IMR-90 (cell line): ENCODE measurements around the gene TPMT. TPM values are rescaled to one million over a fixed set of nuclear protein-coding genes. Genes with fewer than 3 reads are reported as not detected.

Experiments
- ATAC-seq: fragments of 200-7000 bp; cut with Tn5 transposase; 2 replicates; pipeline ENCODE4 v1.9.1; 2020; ENCODE audit warnings: low read depth, mild to moderate bottlenecking, moderate library complexity
- BruUV-seq: library from RNA; stranded (reverse); fragments of 400-500 nt; replicated peaks from 2 replicates; lab custom pipeline; 2021; lab: Mats Ljungman, UMichigan
- CTCF ChIA-PET: fragments of 300-600 bp; formaldehyde crosslinking; extraction: SDS; loops from one replicate; lab custom pipeline; 2021; ENCODE audit warnings: antibody characterized with exemption; lab: Yijun Ruan, JAX
- POLR2A ChIA-PET: fragments of 300-600 bp; sonication (Branson Sonifier 250); formaldehyde crosslinking; loops from one replicate; lab custom pipeline; 2022; ENCODE audit warnings: antibody characterized with exemption; ENCODE audit not compliant: unreplicated experiment; lab: Charles Lee
- DNase-seq: peaks from one replicate; pipeline ENCODE4 v3.0.0; 2013
- H2AFZ ChIP-seq: replicated peaks from 2 replicates; pipeline ENCODE3; 2013; ENCODE audit warnings: low read length, mild to moderate bottlenecking; ENCODE audit not compliant: poor library complexity
- H2AK5ac ChIP-seq: 2 replicates; pipeline ENCODE4 v1.6.1; 2013; ENCODE audit warnings: low read depth, low read length, inconsistent platforms
- H2AK9ac ChIP-seq: replicated peaks from 2 replicates; pipeline ENCODE3; 2013; ENCODE audit warnings: mild to moderate bottlenecking, low read depth, low read length, moderate library complexity; ENCODE audit not compliant: poor library complexity
- H2BK120ac ChIP-seq: 2 replicates; pipeline ENCODE4 v1.6.1; 2013; ENCODE audit warnings: low read depth, low read length, inconsistent platforms
- H2BK15ac ChIP-seq: 3 replicates; pipeline ENCODE4 v1.6.1; 2013; ENCODE audit warnings: low read depth, low read length, inconsistent platforms
- H2BK20ac ChIP-seq: 2 replicates; pipeline ENCODE4 v1.6.1; 2013; ENCODE audit warnings: low read depth, mild to moderate bottlenecking, inconsistent platforms, low read length, moderate library complexity
- H2BK5ac ChIP-seq: 2 replicates; pipeline ENCODE4 v1.6.1; 2013; ENCODE audit warnings: mild to moderate bottlenecking, low read depth, low read length, inconsistent platforms; ENCODE audit not compliant: poor library complexity, severe bottlenecking
- H3K14ac ChIP-seq: replicated peaks from 2 replicates; pipeline ENCODE4 v1.6.1; 2013; ENCODE audit warnings: low read depth, low read length, inconsistent platforms
- H3K18ac ChIP-seq: 2 replicates; pipeline ENCODE4 v1.6.1; 2013; ENCODE audit warnings: low read depth, low read length, control low read depth
- H3K23ac ChIP-seq: 2 replicates; pipeline ENCODE4 v1.6.1; 2013; ENCODE audit warnings: low read depth, low read length, inconsistent platforms
- H3K27ac ChIP-seq: 2 replicates; pipeline ENCODE4 v1.5.1; 2013; ENCODE audit warnings: mild to moderate bottlenecking, control low read depth, low read length; ENCODE audit not compliant: insufficient read depth
- H3K27me3 ChIP-seq: 2 replicates; pipeline ENCODE4 v1.6.1; 2013; ENCODE audit warnings: low read length; ENCODE audit not compliant: control insufficient read depth, insufficient read depth
- H3K36me3 ChIP-seq: 2 replicates; pipeline ENCODE4 v1.6.1; 2013; ENCODE audit warnings: low read length, mixed read lengths; ENCODE audit not compliant: control insufficient read depth, insufficient read depth
- H3K4ac ChIP-seq: 2 replicates; pipeline ENCODE4 v1.6.1; 2013; ENCODE audit warnings: low read depth, low read length, inconsistent platforms
- H3K4me1 ChIP-seq: 2 replicates; pipeline ENCODE4 v1.6.1; 2013; ENCODE audit warnings: low read length, mixed read lengths; ENCODE audit not compliant: control insufficient read depth, insufficient read depth
- H3K4me2 ChIP-seq: 2 replicates; pipeline ENCODE4 v1.6.1; 2013; ENCODE audit warnings: low read depth, mild to moderate bottlenecking, control low read depth, low read length, moderate library complexity
- H3K4me3 ChIP-seq: 2 replicates; pipeline ENCODE4 v1.5.1; 2013; ENCODE audit warnings: low read depth, mild to moderate bottlenecking, control low read depth, low read length, moderate library complexity; ENCODE audit not compliant: insufficient read depth
- H3K56ac ChIP-seq: 2 replicates; pipeline ENCODE4 v1.6.1; 2013; ENCODE audit warnings: low read length, inconsistent platforms; ENCODE audit not compliant: insufficient read depth; ENCODE audit errors: extremely low read depth
- H3K79me1 ChIP-seq, 2 experiments: 2 replicates each; pipeline ENCODE4 v1.6.1; 2013; ENCODE audit warnings: low read length in 2 of 2, inconsistent platforms in 1 of 2, low read depth in 1 of 2
- H3K9ac ChIP-seq: 2 replicates; pipeline ENCODE4 v1.6.1; 2013; ENCODE audit warnings: low read depth, low read length, control low read depth
- H3K9me1 ChIP-seq: 2 replicates; pipeline ENCODE4 v1.6.1; 2013; ENCODE audit warnings: low read length, inconsistent platforms; ENCODE audit not compliant: insufficient read depth
- H3K9me3 ChIP-seq: 2 replicates; pipeline ENCODE4 v1.6.1; 2013; ENCODE audit warnings: low read length; ENCODE audit not compliant: control insufficient read depth, insufficient read depth
- H4K20me1 ChIP-seq: 2 replicates; pipeline ENCODE4 v1.6.1; 2013; ENCODE audit warnings: low read length, inconsistent platforms; ENCODE audit not compliant: insufficient read depth
- H4K5ac ChIP-seq: 2 replicates; pipeline ENCODE4 v1.6.1; 2013; ENCODE audit warnings: mild to moderate bottlenecking, low read depth, low read length, control low read depth
- H4K8ac ChIP-seq, 2 experiments: 2 replicates each; pipeline ENCODE4 v1.6.1; 2013; ENCODE audit warnings: low read depth in 2 of 2, low read length in 2 of 2, control low read depth in 1 of 2, inconsistent platforms in 1 of 2
- H4K91ac ChIP-seq: 2 replicates; pipeline ENCODE4 v1.6.1; 2013; ENCODE audit warnings: low read depth, low read length, inconsistent platforms; ENCODE audit not compliant: insufficient read depth
- BHLHE40 ChIP-seq: fragments of 150-350 bp; IDR thresholded peaks from 2 replicates; pipeline ENCODE4 v1.6.1; 2016; ENCODE audit warnings: mild to moderate bottlenecking, low read depth, low read length
- CEBPB ChIP-seq: IDR thresholded peaks from 2 replicates; pipeline ENCODE4 v1.6.1; 2012; ENCODE audit warnings: low read depth, low read length, improper control_type of control experiment
- CHD1 ChIP-seq: IDR thresholded peaks from 2 replicates; pipeline ENCODE4 v1.6.1; 2012; ENCODE audit warnings: low read depth, low read length, improper control_type of control experiment
- CTCF ChIP-seq: conservative IDR thresholded peaks from 2 replicates; pipeline ENCODE4 v1.5.1; 2012; ENCODE audit warnings: mild to moderate bottlenecking, low read depth, low read length, improper control_type of control experiment
- ELK1 ChIP-seq: fragments of 150-350 bp; IDR thresholded peaks from 2 replicates; pipeline ENCODE4 v1.6.1; 2016; ENCODE audit warnings: low read depth, mild to moderate bottlenecking, low read length, moderate library complexity, borderline replicate concordance
- FOS ChIP-seq: fragments of 150-350 bp; IDR thresholded peaks from 2 replicates; pipeline ENCODE4 v1.6.1; 2016; ENCODE audit warnings: low read depth, low read length
- MAFK ChIP-seq: IDR thresholded peaks from 2 replicates; pipeline ENCODE4 v1.6.1; 2012; ENCODE audit warnings: low read depth, low read length, improper control_type of control experiment
- MAZ ChIP-seq: IDR thresholded peaks from 2 replicates; pipeline ENCODE4 v1.6.1; 2012; ENCODE audit warnings: low read depth, mild to moderate bottlenecking, low read length, improper control_type of control experiment, moderate library complexity, borderline replicate concordance
- MXI1 ChIP-seq: IDR thresholded peaks from 2 replicates; pipeline ENCODE4 v1.6.1; 2012; ENCODE audit warnings: low read depth, mild to moderate bottlenecking, low read length, moderate library complexity, borderline replicate concordance
- NFE2L2 ChIP-seq: fragments of 150-350 bp; IDR thresholded peaks from 2 replicates; pipeline ENCODE4 v1.6.1; 2016; ENCODE audit warnings: low read depth, mild to moderate bottlenecking, low read length
- POLR2A ChIP-seq: IDR thresholded peaks from 2 replicates; pipeline ENCODE4 v1.6.1; 2012; ENCODE audit warnings: mild to moderate bottlenecking, low read depth, low read length
- RAD21 ChIP-seq: IDR thresholded peaks from 2 replicates; pipeline ENCODE4 v1.6.1; 2012; ENCODE audit warnings: low read length, improper control_type of control experiment
- RCOR1 ChIP-seq: IDR thresholded peaks from 2 replicates; pipeline ENCODE4 v1.6.1; 2012; ENCODE audit warnings: mild to moderate bottlenecking, low read length, improper control_type of control experiment; ENCODE audit not compliant: insufficient replicate concordance
- RFX5 ChIP-seq: IDR thresholded peaks from 2 replicates; pipeline ENCODE4 v1.8.0; 2012; ENCODE audit warnings: low read depth, mild to moderate bottlenecking, low read length, moderate library complexity
- SMC3 ChIP-seq: fragments of 150-350 bp; IDR thresholded peaks from 2 replicates; pipeline ENCODE4 v1.6.1; 2016; ENCODE audit warnings: low read depth, mild to moderate bottlenecking, antibody characterized with exemption, low read length, moderate library complexity
- WGBS, 2 experiments: methylation state at CpG; one replicate each; pipeline versions ENCODE4 v1.1.5 to v1.1.7; 2013; ENCODE audit warnings: missing lambda C conversion rate in 2 of 2; ENCODE audit not compliant: insufficient read length in 1 of 2; ENCODE audit errors: extremely low coverage in 2 of 2; 5-methylcytosine and 5-hydroxymethylcytosine counted together
- dilution Hi-C: fragments of 300-500 bp; cut with HindIII; formaldehyde crosslinking; loops from one replicate; pipeline ENCODE4 v1.14.3; 2018; ENCODE audit warnings: low sequenced_read_pairs; ENCODE audit not compliant: unreplicated experiment
- in situ Hi-C: fragments of 300-500 bp; cut with MboI; formaldehyde crosslinking; loops from 3 replicates; pipeline ENCODE4 v1.14.3; 2019; ENCODE audit warnings: low sequenced_read_pairs, inconsistent platforms, mixed read lengths
- intact Hi-C: fragments of 100-400 bp; cut with micrococcal nuclease; formaldehyde crosslinking; loops from 2 replicates; pipeline ENCODE4 v1.10.0; 2022
- polyA plus RNA-seq, 3 experiments: library from polyadenylated mRNA; depleted of rRNA; stranded (reverse); fragments of >200 nt; gene quantifications; 2 replicates each; pipeline ENCODE4 v1.2.3, GENCODE V29; 2012; ENCODE audit warnings: low replicate concordance in 1 of 3
- total RNA-seq: library from RNA; depleted of rRNA; stranded (reverse); fragments of >200 nt; gene quantifications from 2 replicates; pipeline ENCODE4 v1.2.3, GENCODE V29; 2012
- TF ChIP-seq, protein P1 (sequence below): fragments of 150-350 bp; IDR thresholded peaks from 2 replicates; pipeline ENCODE4 v1.6.1; 2017; ENCODE audit warnings: mild to moderate bottlenecking, antibody characterized with exemption, low read length, low read depth

The TPMT gene
- total and polyA plus RNA-seq, 2 of the 4 experiments (the other 2 are of a cell fraction) = 10.8 to 14.1 TPM

DNA sequence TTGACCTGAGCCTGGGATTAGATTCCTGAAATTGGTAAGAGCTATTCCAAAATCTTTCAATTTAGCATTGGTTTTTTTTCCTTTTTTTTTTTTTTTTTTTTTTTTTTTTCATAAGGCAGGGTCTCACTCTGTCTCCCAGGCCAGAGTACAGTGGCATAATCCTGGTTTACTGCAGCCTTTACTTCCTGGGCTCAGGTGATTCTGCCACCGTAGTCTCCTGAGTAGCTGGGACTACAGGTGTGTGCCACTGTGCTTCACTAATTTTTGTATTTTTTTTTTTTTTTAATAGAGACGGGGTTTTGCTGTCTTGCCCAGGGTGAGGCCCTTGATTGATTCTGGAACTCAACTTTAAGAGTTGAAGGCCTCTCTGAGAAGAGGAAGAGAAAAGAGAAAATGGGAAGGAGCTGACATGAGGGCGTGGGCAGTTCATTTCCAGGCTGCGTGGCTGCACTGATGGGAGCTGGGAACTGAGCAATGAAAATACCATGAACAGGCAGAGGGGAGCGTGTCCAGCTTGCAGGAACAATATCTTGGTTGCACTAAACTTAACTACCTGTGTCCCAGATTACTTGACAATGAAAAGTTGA is 25.0 kb upstream of the TPMT start:
- H2AK9ac ChIP-seq = no peak overlapping the region
- POLR2A ChIA-PET = no interaction called here
- no peaks in the 10 kb centered on the region for H3K9me3 ChIP-seq
- H3K14ac ChIP-seq = no peak overlapping the region
- dilution Hi-C loops (no loop called here), intact Hi-C loops (no loop called here), in situ Hi-C loops (no loop called here)
- H3K79me1 ChIP-seq = no peaks in the 10 kb centered on the region
- no peak overlapping the region for H2AFZ ChIP-seq
- no peaks in the 10 kb centered on the region for H3K9me1 ChIP-seq
- TF ChIP-seq ELK1 (no peak), RFX5 (no peak), MXI1 (no peak), CEBPB (no peak), SMC3 (no peak), POLR2A (no peak), RAD21 (no peak), CHD1 (no peak), NFE2L2 (no peak), RCOR1 (no peak), MAFK (no peak), MAZ (no peak), BHLHE40 (no peak), FOS (no peak), CTCF (no peak)
- TF ChIP-seq, protein P1, sequence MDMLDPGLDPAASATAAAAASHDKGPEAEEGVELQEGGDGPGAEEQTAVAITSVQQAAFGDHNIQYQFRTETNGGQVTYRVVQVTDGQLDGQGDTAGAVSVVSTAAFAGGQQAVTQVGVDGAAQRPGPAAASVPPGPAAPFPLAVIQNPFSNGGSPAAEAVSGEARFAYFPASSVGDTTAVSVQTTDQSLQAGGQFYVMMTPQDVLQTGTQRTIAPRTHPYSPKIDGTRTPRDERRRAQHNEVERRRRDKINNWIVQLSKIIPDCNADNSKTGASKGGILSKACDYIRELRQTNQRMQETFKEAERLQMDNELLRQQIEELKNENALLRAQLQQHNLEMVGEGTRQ = no peak
- no peak overlapping the region for H3K9ac ChIP-seq
- no TSS peak for BruUV-seq
- no peak overlapping the region for H4K5ac ChIP-seq
- no peak overlapping the region for H3K18ac ChIP-seq
- CTCF ChIA-PET = no interaction called here
- no peak overlapping the region for H2BK5ac ChIP-seq
- H4K20me1 ChIP-seq = no peaks in the 10 kb centered on the region
- no peak overlapping the region for H2BK20ac ChIP-seq
- WGBS, 2 experiments = no CpG with 5 or more reads among the region's 5 CpGs
- H2AK5ac ChIP-seq = no peak overlapping the region
- no peak overlapping the region for H4K91ac ChIP-seq
- ATAC-seq (no peak), DNase-seq (no peak)
- H3K27ac ChIP-seq = no peak overlapping the region
- H3K4me2 ChIP-seq = no peak overlapping the region
- no peak overlapping the region for H3K23ac ChIP-seq
- no peak overlapping the region for H2BK120ac ChIP-seq
- H3K27me3 ChIP-seq = no peaks in the 10 kb centered on the region
- no peak overlapping the region for H3K4me3 ChIP-seq
- no peaks in the 10 kb centered on the region for H3K36me3 ChIP-seq
- H2BK15ac ChIP-seq = no peak overlapping the region
- H3K56ac ChIP-seq = no peak overlapping the region
- no peak overlapping the region for H3K4ac ChIP-seq
- H4K8ac ChIP-seq = no peak overlapping the region
- H3K4me1 ChIP-seq = no peaks in the 10 kb centered on the region
